DOHH2 (cell line): ENCODE results near the gene C1QTNF12.

ENCODE experiments used
- H3F3A ChIP-seq: fragments of 200-600 bp; sonication (generic), shearing (Covaris generic); 2 replicates; pipeline ENCODE4 v1.6.0; 2016; ENCODE audit warnings: antibody characterized with exemption, mild to moderate bottlenecking; ENCODE audit not compliant: control insufficient read depth, insufficient read depth
- H3K27ac ChIP-seq: fragments of 200-600 bp; sonication (generic); 2 replicates; pipeline ENCODE4 v1.5.1; 2014; ENCODE audit warnings: low read depth, mild to moderate bottlenecking, low read length, moderate library complexity
- H3K27me3 ChIP-seq: fragments of 200-600 bp; sonication (generic); 2 replicates; pipeline ENCODE4 v1.6.1; 2014; ENCODE audit warnings: mild to moderate bottlenecking, low read length, mixed read lengths; ENCODE audit not compliant: control insufficient read depth
- H3K36me3 ChIP-seq: fragments of 200-600 bp; sonication (generic); 2 replicates; pipeline ENCODE4 v1.6.1; 2014; ENCODE audit warnings: mild to moderate bottlenecking, low read length, moderate library complexity, mixed read lengths; ENCODE audit not compliant: control insufficient read depth
- H3K4me1 ChIP-seq: fragments of 200-600 bp; sonication (generic); 2 replicates; pipeline ENCODE4 v1.6.1; 2014; ENCODE audit warnings: mild to moderate bottlenecking, low read length, mixed read lengths; ENCODE audit not compliant: control insufficient read depth
- H3K4me2 ChIP-seq: fragments of 200-600 bp; sonication (generic); 2 replicates; pipeline ENCODE4 v1.6.0; 2014; ENCODE audit warnings: mild to moderate bottlenecking, low read length, moderate library complexity
- H3K4me3 ChIP-seq: fragments of 200-600 bp; sonication (generic); 2 replicates; pipeline ENCODE4 v1.5.1; 2014; ENCODE audit warnings: mild to moderate bottlenecking, low read length, mixed read lengths
- H3K79me2 ChIP-seq: fragments of 200-600 bp; sonication (generic); 2 replicates; pipeline ENCODE4 v1.6.1; 2014; ENCODE audit warnings: mild to moderate bottlenecking, low read length, mixed read lengths; ENCODE audit not compliant: control insufficient read depth
- H3K9me2 ChIP-seq: fragments of 200-600 bp; sonication (generic); replicated peaks from 2 replicates; pipeline ENCODE4 v1.6.1; 2014; ENCODE audit warnings: mild to moderate bottlenecking, low read length, mixed read lengths; ENCODE audit not compliant: control insufficient read depth
- H3K9me3 ChIP-seq: fragments of 200-600 bp; sonication (generic); 2 replicates; pipeline ENCODE4 v1.6.1; 2014; ENCODE audit warnings: antibody characterized with exemption, low read length, mixed read lengths; ENCODE audit not compliant: control insufficient read depth, insufficient read depth
- H4K20me1 ChIP-seq: fragments of 200-600 bp; sonication (generic); 2 replicates; pipeline ENCODE4 v1.6.0; 2014; ENCODE audit warnings: low read depth, mild to moderate bottlenecking, antibody characterized with exemption, low read length, moderate library complexity; ENCODE audit not compliant: control insufficient read depth, insufficient read depth
- EZH2phosphoT487 ChIP-seq: fragments of 200-600 bp; sonication (generic); IDR thresholded peaks from 2 replicates; pipeline ENCODE4 v1.6.1; 2017; ENCODE audit warnings: borderline replicate concordance, mild to moderate bottlenecking, antibody characterized with exemption, low read length, moderate library complexity, mixed read lengths
- TF ChIP-seq, protein P1 (sequence below): fragments of 200-600 bp; sonication (generic); IDR thresholded peaks from one replicate; pipeline ENCODE4 v1.5.1; 2014; ENCODE audit warnings: antibody characterized with exemption, mild to moderate bottlenecking, low read depth, low read length; ENCODE audit not compliant: poor library complexity, severe bottlenecking

C1QTNF12 gene

DNA sequence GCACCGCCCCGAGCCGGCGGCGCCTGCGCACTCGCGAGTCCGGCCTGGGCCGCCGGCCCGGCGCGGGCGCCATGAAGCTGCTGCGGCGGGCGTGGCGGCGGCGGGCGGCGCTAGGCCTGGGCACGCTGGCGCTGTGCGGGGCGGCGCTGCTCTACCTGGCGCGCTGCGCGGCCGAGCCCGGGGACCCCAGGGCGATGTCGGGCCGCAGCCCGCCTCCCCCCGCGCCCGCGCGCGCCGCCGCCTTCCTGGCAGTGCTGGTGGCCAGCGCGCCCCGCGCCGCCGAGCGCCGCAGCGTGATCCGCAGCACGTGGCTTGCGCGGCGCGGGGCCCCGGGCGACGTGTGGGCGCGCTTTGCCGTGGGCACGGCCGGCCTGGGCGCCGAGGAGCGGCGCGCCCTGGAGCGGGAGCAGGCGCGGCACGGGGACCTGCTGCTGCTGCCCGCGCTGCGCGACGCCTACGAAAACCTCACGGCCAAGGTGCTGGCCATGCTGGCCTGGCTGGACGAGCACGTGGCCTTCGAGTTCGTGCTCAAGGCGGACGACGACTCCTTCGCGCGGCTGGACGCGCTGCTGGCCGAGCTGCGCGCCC is 14.2 kb downstream of the C1QTNF12 start, which contains the start of gene B3GALT6:
Gene B3GALT6 (plus strand): TSS at position 30 of the 588 bp plus-strand sequence. CDS start 42 bp downstream, at position 72.
- H3K36me3 ChIP-seq: peaks cover 52% of the 10 kb centered on the region
- no peaks in the 10 kb centered on the region for H3K9me2 ChIP-seq
- H3K27me3 ChIP-seq: peaks cover under 1% of the 10 kb centered on the region; the same call in 1 of the 2 replicates
- no peaks in the 10 kb centered on the region; the same call in 1 of the 2 replicates for H4K20me1 ChIP-seq
- H3K27ac ChIP-seq: peak within 1 kb of the TSS; percentile 55
- H3K79me2 ChIP-seq: peaks cover 77% of the 10 kb centered on the region
- H3K4me3 ChIP-seq: peak within 1 kb of the TSS; percentile 92
- peaks cover 22% of the 10 kb centered on the region for H3K4me1 ChIP-seq
- H3K9me3 ChIP-seq: no peaks in the 10 kb centered on the region
- H3K4me2 ChIP-seq: peak within 1 kb of the TSS; percentile 82
- no peaks in the 10 kb centered on the region for H3F3A ChIP-seq
- TF ChIP-seq EZH2phosphoT487: no peak
- TF ChIP-seq, protein P1, sequence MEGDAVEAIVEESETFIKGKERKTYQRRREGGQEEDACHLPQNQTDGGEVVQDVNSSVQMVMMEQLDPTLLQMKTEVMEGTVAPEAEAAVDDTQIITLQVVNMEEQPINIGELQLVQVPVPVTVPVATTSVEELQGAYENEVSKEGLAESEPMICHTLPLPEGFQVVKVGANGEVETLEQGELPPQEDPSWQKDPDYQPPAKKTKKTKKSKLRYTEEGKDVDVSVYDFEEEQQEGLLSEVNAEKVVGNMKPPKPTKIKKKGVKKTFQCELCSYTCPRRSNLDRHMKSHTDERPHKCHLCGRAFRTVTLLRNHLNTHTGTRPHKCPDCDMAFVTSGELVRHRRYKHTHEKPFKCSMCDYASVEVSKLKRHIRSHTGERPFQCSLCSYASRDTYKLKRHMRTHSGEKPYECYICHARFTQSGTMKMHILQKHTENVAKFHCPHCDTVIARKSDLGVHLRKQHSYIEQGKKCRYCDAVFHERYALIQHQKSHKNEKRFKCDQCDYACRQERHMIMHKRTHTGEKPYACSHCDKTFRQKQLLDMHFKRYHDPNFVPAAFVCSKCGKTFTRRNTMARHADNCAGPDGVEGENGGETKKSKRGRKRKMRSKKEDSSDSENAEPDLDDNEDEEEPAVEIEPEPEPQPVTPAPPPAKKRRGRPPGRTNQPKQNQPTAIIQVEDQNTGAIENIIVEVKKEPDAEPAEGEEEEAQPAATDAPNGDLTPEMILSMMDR: no peak

DNA sequence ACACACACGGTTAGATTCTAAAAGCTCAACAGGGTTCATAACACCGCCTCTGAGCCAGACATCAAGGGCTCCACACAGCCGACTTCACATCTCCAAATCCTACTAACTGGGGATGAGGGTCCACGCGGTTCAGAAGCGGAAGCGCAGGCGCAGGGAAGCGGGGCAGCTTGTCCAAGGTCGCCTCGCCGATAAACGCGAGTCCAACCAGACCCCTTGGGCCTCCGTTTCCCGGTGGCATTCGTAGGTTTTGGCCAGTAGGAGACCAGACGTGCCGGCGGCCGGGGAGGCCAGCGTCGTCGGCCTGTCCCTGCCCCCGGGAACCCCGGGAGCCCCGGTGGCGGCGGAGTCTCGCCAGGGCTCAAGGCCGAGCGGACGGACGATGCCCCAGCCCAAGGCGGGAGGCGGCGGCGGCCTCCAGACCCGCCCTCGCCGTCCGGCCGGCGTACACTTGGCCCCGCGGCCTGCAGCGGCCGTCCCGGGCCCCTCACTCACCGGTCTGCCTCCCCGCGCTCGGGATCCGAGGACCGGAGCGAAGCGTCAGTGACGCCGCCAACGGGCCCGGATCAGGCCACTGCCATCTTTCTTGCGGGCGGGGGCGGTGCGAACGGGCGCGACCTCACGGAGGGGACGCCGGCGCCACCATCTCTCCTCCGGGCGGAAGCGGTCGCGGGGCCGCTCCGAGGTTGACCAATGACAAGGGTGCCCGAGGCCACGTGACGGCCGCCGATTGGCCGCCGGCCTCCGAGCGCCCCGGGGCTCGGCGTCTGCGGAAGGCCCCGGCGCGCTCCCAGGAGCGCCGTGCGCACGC is 14.9 kb downstream of the C1QTNF12 start, which contains the start of gene SDF4:
Gene SDF4 (minus strand): TSS at position 602 of the 808 bp plus-strand sequence. CDS start 3,229 bp downstream, outside the sequence.
- H3F3A ChIP-seq: no peaks in the 10 kb centered on the region
- no peaks in the 10 kb centered on the region; the same call in 1 of the 2 replicates for H4K20me1 ChIP-seq
- H3K27ac ChIP-seq: peak within 1 kb of the TSS; percentile 55
- no peaks in the 10 kb centered on the region for H3K27me3 ChIP-seq
- H3K9me2 ChIP-seq: no peaks in the 10 kb centered on the region
- H3K36me3 ChIP-seq: peaks cover 57% of the 10 kb centered on the region
- peaks cover 83% of the 10 kb centered on the region for H3K79me2 ChIP-seq
- no peak for TF ChIP-seq EZH2phosphoT487
- TF ChIP-seq, protein P1: no peak
- H3K9me3 ChIP-seq: no peaks in the 10 kb centered on the region
- H3K4me1 ChIP-seq: peaks cover 22% of the 10 kb centered on the region
- peak within 1 kb of the TSS; percentile 82 for H3K4me2 ChIP-seq
- peak within 1 kb of the TSS; percentile 92 for H3K4me3 ChIP-seq

DNA sequence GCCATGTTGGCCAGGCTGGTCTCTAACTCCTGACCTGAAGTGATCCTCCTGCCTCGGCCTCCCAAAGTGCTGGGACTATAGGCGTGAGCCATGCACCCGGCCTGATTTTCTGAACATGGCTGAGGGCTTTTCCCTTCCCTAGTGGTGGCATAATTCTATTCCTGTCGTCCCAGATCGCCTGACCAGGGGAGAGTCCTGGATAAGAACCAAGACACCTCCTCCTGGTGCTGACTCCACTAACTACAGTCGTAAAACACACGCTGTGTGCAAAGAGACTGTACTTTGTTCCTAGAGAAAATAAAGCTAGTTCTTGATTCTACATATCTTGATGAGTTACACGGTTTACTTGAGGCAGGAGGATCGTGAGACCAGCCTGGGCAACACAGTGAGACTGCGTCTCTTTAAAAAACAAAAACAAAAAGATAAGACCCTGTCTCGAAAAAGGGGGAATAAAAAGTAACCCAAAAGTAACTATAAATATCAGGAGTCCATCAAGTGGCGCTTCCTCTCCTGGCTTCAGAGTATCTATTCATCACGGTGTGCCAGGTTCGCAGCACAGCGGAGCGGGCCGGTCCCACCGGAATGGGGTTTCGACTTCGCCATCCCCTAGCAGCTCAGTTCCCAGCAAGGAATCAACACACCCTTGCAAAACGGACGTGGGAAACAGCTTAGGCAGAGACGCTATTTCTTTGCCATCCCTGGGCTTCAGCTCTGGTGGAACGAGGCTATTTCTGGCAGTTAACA is 15.7 kb downstream of the C1QTNF12 start:
- no peaks in the 10 kb centered on the region for H3K9me2 ChIP-seq
- H3K4me1 ChIP-seq: peaks cover 22% of the 10 kb centered on the region
- H3K79me2 ChIP-seq: peaks cover 91% of the 10 kb centered on the region
- H3K36me3 ChIP-seq: peaks cover 65% of the 10 kb centered on the region
- TF ChIP-seq, protein P1: no peak
- TF ChIP-seq EZH2phosphoT487: no peak
- H4K20me1 ChIP-seq: no peaks in the 10 kb centered on the region; the same call in 1 of the 2 replicates
- peak overlapping the region; percentile 55 for H3K27ac ChIP-seq
- H3K27me3 ChIP-seq: no peaks in the 10 kb centered on the region
- H3K9me3 ChIP-seq: no peaks in the 10 kb centered on the region
- H3F3A ChIP-seq: no peaks in the 10 kb centered on the region
- peak overlapping the region; percentile 92 for H3K4me3 ChIP-seq
- peak overlapping the region; percentile 74 for H3K4me2 ChIP-seq
